Measurements from ENCODE around the gene FRMD4A.

DNA sequence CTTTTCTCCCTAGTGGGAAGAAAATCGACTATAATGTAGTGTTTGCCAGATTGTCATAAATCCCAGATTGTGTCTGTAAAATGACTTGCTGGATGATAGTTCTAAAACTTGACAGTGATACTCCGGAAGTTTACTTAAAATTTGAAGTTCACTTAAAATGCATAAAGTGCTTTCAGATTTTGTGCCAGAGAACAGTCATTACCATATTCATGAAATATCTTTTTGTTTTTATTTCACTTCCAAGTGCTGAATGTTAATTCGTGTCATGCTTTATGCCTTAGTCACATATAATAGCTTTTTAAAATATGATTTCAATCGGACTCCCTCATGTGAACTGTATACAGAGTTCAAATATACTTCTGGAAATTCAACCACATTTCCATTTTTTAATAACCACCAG lies 713.6 kb downstream of the FRMD4A start:
- TF ChIP-seq, protein P1, sequence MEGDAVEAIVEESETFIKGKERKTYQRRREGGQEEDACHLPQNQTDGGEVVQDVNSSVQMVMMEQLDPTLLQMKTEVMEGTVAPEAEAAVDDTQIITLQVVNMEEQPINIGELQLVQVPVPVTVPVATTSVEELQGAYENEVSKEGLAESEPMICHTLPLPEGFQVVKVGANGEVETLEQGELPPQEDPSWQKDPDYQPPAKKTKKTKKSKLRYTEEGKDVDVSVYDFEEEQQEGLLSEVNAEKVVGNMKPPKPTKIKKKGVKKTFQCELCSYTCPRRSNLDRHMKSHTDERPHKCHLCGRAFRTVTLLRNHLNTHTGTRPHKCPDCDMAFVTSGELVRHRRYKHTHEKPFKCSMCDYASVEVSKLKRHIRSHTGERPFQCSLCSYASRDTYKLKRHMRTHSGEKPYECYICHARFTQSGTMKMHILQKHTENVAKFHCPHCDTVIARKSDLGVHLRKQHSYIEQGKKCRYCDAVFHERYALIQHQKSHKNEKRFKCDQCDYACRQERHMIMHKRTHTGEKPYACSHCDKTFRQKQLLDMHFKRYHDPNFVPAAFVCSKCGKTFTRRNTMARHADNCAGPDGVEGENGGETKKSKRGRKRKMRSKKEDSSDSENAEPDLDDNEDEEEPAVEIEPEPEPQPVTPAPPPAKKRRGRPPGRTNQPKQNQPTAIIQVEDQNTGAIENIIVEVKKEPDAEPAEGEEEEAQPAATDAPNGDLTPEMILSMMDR (IDR thresholded peaks at IDR 0.05) = no peak
- no peak for TF ChIP-seq POLR2A (IDR thresholded peaks at IDR 0.05)
